ENCODE results near the gene MATN1.

Gene MATN1

DNA sequence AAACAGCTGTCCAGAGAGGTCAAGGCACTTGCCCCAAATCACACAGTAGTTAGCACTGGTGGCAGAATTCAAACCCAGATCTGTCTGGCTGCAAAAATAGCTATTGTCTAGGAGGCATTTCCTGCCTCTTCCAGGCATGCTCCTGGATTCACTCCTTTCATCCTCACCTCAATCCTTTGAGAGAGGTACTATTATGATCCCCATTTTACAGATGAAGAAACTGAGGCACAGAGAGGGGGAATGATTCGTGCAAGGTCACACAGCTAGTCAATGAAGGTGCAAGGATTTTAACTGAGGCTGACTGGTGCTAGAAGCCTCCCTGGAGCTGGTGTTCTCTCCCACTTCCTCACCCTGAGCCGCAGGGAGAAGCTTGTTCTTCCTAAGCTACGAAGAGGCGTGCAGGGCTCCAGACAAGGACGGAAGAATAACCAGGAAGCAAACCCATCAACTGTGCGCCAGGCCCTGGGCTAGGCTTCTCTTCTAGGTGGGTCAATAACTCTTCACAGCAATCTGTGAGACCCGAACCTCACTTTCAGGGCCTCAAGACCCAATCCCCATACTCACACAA is 34.8 kb upstream of the MATN1 start:
- DNase-seq (ENCODE audit: low read depth in 2 of 2), result no peak

DNA sequence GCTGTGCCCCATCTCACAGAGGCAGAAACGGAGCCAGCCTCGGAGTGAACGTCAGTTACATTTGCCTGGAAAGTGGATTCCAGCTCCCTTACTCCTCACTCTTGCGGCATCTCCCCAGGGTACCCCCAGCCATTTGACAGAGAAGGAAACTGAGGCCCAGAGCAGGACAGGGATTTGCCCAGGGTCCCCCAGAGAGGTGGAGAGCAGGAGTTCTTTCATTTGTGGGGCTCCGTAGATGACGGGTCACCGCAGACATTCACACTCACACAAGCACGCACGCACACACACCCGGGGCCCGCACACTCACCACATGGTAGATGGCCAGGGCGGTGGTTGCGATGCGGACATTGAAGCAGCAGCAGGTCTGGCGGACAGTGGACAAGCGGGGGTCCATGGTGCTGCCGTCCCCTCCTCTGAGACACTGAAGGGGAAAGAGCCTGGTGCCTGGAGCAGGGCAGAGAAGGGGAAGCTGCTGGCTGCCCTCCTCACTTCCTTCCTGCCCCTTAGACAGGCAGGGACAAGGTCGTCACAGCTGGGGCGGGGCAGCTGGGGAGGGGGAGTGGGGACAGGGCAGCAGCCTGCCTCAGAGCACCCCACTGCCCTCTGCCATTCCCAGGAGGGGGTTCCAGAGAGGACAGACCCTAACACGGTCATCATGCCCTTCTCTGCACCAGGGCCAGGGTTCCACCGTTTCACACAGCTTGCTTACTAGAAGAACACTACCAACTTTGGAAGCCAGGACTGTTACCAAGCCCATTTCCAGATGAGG is 34.2 kb upstream of the MATN1 start, which contains the start of gene LAPTM5:
Gene LAPTM5, minus strand, starts transcription at position 423 of the 769 bp plus-strand sequence. Its CDS starts 29 bp downstream, at position 394.
- no peak for DNase-seq (ENCODE audit: low read depth in 2 of 2)

DNA sequence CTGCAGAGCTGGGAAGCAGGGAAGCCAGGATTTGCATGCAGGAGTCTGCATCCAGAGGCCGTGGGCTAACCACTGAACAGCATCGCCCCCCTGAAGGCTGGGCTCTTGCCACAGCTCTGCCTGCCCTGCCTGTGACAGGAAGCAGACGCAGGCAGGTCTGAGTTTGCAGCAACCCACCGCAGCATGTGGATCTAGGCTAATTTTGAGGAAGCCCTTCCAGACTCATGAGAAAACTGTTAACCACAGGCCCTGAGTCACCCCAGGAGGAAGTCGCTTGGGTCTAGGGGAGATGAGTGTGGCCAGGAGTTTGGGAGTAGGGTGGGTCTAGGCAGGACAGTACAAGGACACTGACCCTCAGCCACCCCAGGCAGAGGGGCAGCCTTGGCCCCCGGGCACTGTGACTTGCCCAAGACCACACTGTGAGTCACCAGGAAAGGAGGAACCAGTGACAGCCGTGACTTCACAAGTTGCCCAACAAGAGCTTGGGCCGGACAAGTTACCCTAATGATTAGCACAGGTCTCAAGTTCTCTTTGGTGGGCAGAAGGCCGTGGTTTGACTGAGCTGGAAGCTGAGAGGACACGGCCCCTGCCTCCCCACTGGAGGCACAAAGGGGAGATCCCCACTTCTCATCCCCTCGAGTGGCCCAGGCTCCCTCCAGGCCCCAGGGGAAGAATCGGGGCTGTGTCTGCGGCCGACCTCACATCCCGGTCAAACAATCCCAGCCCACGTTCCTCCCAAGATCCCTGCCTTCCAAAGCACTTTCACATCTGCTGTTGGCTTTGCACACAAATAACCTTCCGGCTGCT is 33.4 kb upstream of the MATN1 start:
- peak; percentile 63 to 68 for DNase-seq (ENCODE audit: low read depth in 2 of 2)

DNA sequence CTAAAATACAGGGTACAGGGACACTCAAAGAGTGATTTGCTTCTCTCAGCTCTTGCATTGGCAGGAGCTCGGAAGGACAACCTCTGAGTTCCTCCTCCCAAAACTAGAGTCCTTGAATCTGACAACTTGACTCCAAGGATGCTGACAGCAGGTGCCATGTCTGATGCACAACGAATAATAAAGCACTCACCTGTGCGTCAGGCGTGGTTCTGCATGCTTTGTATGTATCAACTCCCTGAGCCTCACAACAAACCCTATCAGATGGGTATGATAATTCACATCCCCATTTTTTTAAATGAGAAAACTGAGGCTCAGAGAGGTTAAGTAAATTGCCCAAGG is 32.8 kb upstream of the MATN1 start:
- DNase-seq (ENCODE audit: low read depth in 2 of 2), result no peak

DNA sequence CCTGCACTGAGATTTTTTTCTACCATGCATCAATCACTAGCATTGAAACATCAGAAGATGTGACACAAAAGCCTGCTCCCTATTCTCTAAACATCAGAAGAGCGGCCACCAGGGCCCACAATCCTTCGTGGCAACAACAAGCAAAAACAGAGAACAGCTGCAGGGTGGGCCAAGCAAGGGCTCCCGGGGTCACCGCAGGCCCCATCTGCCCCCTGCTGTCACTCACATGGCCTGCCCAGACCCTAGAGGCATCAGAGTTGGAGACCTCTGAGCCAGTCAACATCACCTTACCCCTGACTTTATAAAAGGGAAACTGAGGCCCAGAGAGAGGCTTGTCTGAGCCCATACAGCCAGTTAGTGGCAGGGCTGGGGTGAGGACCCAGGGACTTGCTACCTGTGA is 32.4 kb upstream of the MATN1 start:
- no peak for DNase-seq (ENCODE audit: low read depth in 2 of 2)

DNA sequence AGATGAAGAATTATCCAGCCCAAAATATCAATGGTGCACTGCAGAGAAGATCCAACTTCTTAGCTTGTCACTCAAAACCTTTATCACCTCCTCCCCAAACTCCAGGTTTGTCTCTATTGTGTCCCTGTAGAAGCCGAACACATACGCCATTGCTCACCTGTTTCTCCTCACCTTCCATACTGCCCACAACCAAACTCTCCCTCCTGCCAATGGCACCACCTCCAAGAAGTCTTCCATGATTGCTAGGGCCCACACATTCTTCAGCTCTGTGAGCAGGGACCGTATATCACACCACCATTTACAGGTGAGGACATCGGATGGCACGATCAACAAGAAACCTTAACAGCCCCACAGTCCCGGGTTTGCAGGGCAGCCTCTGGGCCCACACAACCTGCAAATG is 31.9 kb upstream of the MATN1 start:
- DNase-seq (ENCODE audit: low read depth in 2 of 2), result no peak

- DNase-seq (ENCODE audit: low read depth in 2 of 2), result no peak
Observed at GRCh38 chr1:30754684-30755171, 31.3 kb upstream of the MATN1 start.

- DNase-seq (ENCODE audit: low read depth in 2 of 2), result no peak
Observed at GRCh38 chr1:30753660-30754123, 30.3 kb upstream of the MATN1 start.

DNA sequence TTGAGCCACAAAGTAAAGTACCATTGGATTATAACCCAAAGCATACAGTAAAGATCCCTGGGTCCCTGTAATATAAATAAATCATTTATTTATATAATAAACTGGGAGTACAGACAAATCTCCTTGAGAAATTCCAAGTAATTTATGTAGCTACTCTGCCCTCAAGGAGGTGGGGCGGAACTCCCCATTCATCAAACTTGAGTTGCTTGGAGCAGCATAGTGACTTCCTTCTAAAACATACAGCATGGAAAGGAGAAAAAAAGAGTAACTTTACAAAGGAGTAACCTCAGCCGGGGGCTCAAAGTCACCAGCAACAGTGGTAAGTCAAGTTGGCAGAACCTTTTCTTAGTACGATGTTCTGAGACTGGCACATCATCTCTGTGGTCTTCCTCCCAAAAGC is 29.7 kb upstream of the MATN1 start:
- no peak for DNase-seq (ENCODE audit: low read depth in 2 of 2)

DNA sequence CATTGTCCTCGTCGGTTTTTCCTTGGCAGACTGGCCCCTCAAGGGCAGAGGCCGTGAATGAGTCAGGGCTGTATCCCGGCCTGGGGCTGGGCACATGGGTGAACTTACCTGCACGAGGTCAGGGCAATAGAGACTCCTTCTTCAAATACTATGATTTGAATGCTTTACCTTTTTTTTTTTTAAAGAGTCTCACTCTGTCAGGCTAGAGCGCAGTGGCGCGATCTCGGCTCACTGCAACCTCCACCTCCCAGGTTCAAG is 29.2 kb upstream of the MATN1 start:
- no peak for DNase-seq (ENCODE audit: low read depth in 2 of 2)

GRCh38 chr1:30751830-30752650 is 28.7 kb upstream of the MATN1 start:
- DNase-seq (ENCODE audit: low read depth in 2 of 2), result no peak

DNA sequence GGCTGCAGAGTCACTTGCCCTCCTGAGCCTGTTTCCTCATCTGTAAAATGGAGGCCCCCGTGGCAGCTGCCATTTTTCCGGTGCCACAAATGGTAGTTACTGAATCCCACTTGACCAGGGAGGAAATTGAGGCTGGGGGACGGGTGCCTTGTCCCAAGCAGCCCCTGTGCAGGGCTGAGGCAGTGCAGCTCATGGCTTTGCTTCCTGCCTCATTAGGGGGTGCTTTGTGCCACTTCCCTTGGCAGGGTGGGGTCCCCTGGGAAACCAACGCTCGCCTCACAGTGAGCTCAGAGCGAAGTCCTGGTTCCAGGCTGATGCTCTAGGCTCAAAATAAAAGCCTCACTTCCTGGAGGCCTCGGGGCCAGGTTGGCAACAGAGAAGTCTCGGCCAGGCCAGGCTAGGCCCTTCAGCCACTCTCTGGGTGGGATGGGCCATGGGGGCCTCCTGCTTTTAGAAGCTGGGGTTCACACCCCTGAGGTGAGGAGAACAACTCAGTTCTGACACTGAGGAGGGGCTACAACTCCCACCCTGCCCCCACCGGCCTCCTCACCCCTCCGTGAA is 27.4 kb upstream of the MATN1 start:
- DNase-seq (ENCODE audit: low read depth in 2 of 2), result no peak

DNA sequence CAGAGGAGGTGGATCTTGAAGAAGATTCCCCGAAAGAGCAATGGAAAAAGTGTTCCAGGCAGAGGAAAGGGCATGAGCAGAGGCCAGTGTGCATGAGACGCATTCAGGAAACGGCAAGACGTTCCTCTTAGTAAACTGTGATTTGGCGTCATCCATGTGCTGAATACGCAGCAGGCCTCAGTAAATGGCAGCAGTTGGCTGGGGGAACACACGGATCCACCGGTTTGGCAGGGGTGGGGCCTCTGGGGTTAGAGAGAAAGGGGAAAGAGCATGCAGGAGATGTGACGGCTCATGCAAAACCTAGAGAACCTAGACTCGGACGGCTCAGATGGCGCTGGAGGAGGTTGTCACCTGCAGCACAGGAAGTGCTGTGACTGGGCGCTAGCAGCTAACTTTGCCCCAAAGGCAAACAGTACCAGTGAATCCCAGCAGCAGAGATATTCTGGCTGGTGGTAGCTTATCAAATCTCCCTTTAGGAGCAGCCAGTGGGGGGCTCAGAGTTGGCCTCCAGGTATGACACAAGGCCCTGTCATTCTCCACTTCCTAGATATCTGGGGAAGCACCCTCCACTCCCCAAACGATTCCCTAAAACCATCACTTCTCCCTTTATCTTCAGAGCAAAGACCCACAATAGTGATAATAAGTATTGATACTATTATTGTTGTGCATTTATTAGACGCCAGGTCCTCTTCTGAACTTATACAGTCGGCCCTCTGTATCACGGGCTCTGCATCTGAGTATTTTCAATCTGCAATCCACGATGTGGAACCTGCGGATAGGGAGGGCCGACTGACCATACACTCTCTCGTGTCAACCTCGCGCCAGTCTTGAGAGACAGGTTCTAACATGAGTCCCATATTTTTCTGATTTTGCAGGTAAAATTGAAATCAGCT is 26.6 kb upstream of the MATN1 start:
- DNase-seq (ENCODE audit: low read depth in 2 of 2), result no peak

GRCh38 chr1:30748699-30749401 is 25.5 kb upstream of the MATN1 start:
- no peak for DNase-seq (ENCODE audit: low read depth in 2 of 2)

DNA sequence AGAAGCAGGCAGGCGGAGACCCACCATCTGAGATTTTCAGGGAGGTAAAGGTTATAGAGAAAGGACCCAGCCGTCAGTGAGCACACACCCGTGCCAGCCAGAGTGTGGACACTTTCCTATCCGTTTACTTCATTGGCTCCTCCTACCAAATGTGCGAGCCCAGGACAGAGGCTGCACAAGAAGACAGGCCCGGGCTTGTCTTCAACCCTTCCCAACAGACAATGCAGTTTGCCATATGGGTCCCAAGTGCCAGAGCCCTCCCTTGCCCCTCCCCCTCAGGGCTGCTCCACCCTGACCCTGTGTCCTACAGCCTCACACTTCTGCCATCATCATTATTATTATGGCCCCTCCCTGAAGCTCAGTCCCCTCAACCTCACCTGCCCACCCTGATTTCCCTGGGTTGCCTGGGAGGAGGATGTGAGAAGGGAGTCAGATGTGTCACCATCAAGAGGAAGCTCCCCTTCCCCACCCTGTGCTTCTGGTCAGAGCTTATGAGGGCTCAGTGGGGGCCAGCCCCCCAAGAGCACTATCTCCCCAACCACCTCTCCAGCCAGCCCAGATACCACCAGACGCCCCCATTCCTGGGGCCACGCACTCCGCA is 24.8 kb upstream of the MATN1 start:
- no peak for DNase-seq (ENCODE audit: low read depth in 2 of 2)

GRCh38 chr1:30747033-30748008 is 23.9 kb upstream of the MATN1 start:
- DNase-seq (ENCODE audit: low read depth in 2 of 2), result no peak

DNA sequence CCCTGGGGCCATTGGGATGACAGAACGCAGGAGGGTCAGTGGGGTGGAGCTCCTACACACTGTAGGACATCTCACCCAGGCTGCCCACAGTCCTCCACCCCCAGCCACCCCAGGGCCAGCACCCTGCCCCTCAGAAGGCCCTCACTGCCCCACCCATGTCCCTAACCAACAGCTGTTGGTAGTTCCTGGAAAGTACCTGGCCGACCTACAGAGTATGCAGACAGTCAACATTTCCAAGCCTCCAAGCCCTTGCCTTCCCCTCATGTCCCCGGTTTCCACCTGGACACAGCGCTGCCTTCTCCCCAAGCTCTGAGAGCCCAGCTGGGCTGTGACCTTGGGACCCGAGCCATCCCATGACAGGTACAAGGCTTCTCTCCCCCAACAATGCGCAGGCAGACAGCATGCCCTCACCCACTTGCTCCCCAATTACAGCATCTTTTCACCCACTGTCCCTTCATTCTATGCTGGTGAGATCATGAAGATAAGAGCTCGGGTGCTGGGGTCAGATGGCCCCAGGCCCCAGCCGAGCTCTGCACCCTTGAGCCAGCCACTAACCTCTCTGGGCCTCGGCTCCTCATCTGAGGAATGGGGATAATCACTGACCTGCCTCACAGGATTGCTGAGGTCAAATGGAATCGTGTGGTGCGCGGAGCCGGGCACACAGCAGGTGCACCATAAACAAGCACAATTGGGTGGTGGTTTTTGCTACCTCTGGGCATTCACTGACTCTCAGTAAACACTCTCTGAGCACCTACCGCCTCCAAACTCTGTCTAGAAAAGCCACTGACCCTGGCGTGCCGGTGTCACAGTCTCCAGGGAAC is 23.0 kb upstream of the MATN1 start:
- no peak for DNase-seq (ENCODE audit: low read depth in 2 of 2)

DNA sequence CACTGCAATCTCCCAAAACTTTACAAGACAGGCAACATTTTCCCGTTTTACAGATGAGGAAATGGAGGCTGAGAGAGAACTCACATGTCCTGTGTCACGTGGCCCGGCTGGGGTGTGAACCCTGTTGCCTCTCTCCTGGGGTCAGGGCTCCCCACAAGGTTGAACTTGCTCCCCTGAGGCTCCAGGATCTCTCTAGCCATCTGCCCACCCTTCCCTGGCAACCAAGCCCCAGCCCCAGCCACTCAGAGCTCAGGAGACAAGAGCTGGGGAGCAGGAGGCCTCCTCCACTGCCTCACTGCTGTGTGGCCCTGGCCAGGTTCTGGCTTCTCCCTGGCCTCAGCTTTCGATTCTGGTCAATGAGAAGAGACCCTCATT is 22.4 kb upstream of the MATN1 start:
- no peak for DNase-seq (ENCODE audit: low read depth in 2 of 2)

All from stimulated activated CD8-positive, alpha-beta memory T cell treated with anti-CD3 and anti-CD28 coated beads, Interleukin-15, amount 100 ng/mL, for 48 hours (primary cell).